PFSK-1 (cell line): ENCODE measurements around the gene OTOP2.

Source experiments
- POLR2AphosphoS5 ChIP-seq: IDR thresholded peaks from 2 replicates; pipeline ENCODE4 v1.6.1; 2012; ENCODE audit warnings: low read depth, mild to moderate bottlenecking, control low read depth, low read length, moderate library complexity
- SIN3A ChIP-seq: IDR thresholded peaks from 2 replicates; pipeline ENCODE4 v1.6.1; 2012; ENCODE audit warnings: mild to moderate bottlenecking, low read length, moderate library complexity, borderline replicate concordance; ENCODE audit not compliant: insufficient read depth
- TAF1 ChIP-seq: IDR thresholded peaks from 2 replicates; pipeline ENCODE4 v1.6.1; 2012; ENCODE audit warnings: low read length, control low read depth, borderline replicate concordance; ENCODE audit not compliant: insufficient read depth

DNA sequence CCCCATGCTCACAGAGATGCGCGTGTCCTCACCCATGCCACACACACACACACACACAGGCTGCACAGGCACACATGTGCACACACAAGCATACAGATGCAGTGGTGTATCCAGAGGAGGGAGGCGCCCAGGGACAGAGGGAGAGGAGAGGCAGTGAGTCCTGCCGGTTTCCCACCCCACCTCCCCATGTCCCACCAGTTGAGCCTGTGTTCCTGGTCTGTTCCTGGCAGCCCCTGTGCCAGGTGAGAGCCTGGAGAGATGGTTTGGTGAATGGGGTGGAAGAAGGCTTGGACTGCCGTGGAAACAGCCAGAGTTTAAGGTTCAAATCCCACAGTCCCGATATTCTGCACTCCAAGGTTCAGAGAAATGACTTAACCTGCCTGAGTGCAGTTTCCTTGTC is 20.4 kb upstream of the OTOP2 start:
- TF ChIP-seq SIN3A, result no peak
- no peak for TF ChIP-seq POLR2AphosphoS5
- TF ChIP-seq TAF1, result no peak
